Endothelial cell (in vitro differentiated cells): ENCODE results near the gene ANKDD1B. TPM values are rescaled to one million over a fixed set of nuclear protein-coding genes. Genes with fewer than 3 reads are reported as not detected.

ENCODE experiments used
- DNase-seq: peaks from one replicate; pipeline ENCODE4 v3.0.0; 2021; ENCODE audit warnings: low spot score
- H3K27ac Mint-ChIP-seq: one replicate; pipeline ENCODE4 v1.8.0; 2021; ENCODE audit warnings: mixed read lengths, inconsistent platforms; ENCODE audit not compliant: unreplicated experiment
- H3K27me3 Mint-ChIP-seq: one replicate; pipeline ENCODE4 v1.8.0; 2021; ENCODE audit warnings: mild to moderate bottlenecking, moderate library complexity, mixed read lengths, inconsistent platforms; ENCODE audit not compliant: unreplicated experiment
- H3K36me3 Mint-ChIP-seq: one replicate; pipeline ENCODE4 v1.8.0; 2021; ENCODE audit warnings: mild to moderate bottlenecking, low read depth, mixed read lengths, inconsistent platforms; ENCODE audit not compliant: unreplicated experiment
- H3K4me1 Mint-ChIP-seq: one replicate; pipeline ENCODE4 v1.8.0; 2021; ENCODE audit warnings: mild to moderate bottlenecking, mixed read lengths, inconsistent platforms; ENCODE audit not compliant: unreplicated experiment
- H3K4me3 Mint-ChIP-seq: one replicate; pipeline ENCODE4 v1.8.0; 2021; ENCODE audit warnings: mild to moderate bottlenecking, mixed read lengths, inconsistent platforms; ENCODE audit not compliant: unreplicated experiment
- H3K9me3 Mint-ChIP-seq: one replicate; pipeline ENCODE4 v1.8.0; 2021; ENCODE audit warnings: mixed read lengths, inconsistent platforms; ENCODE audit not compliant: unreplicated experiment
- total RNA-seq: library from RNA; stranded (reverse); fragmentation: NEBNext Ultra II Directional; extraction: Animal tissue kit (Norgen Biotek cat#: 25700); gene quantifications from one replicate; pipeline ENCODE4 v1.2.1, GENCODE V29; 2021; ENCODE audit not compliant: unreplicated experiment
- TF ChIP-seq, protein P1 (sequence below): fragments of 200-600 bp; sonication (generic); IDR thresholded peaks from one replicate; pipeline ENCODE4 v1.5.0; 2021; ENCODE audit warnings: antibody characterized with exemption; ENCODE audit not compliant: unreplicated experiment

Gene ANKDD1B
- total RNA-seq, 1 donor from 2014 or later = 0.31 TPM

DNA sequence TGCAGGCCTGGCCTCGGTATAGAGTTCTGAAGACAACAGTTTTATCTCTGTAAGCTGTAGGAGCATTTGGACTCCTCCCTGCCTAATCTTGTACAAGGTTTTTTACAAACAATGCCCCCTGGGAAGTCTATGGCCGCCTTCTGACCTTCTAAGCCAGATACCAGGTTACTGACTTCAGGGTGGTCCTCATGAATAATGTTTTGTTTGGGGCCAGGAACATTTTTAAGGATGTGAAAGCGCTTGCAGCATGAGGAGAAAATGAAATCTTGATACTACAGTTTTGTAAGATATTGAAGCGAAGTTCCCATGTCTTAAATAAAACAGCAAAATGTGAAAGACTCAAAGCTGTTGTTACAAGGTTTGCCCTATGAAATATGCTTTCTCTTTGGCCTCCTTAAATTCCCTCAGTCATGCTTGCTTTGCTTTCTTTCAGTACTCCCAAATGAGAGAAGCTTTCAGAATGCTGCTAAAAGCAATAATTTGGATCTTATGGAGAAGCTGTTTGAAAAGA lies 5.2 kb downstream of the ANKDD1B start:
- TF ChIP-seq, protein P1, sequence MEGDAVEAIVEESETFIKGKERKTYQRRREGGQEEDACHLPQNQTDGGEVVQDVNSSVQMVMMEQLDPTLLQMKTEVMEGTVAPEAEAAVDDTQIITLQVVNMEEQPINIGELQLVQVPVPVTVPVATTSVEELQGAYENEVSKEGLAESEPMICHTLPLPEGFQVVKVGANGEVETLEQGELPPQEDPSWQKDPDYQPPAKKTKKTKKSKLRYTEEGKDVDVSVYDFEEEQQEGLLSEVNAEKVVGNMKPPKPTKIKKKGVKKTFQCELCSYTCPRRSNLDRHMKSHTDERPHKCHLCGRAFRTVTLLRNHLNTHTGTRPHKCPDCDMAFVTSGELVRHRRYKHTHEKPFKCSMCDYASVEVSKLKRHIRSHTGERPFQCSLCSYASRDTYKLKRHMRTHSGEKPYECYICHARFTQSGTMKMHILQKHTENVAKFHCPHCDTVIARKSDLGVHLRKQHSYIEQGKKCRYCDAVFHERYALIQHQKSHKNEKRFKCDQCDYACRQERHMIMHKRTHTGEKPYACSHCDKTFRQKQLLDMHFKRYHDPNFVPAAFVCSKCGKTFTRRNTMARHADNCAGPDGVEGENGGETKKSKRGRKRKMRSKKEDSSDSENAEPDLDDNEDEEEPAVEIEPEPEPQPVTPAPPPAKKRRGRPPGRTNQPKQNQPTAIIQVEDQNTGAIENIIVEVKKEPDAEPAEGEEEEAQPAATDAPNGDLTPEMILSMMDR = no peak
- H3K4me3 Mint-ChIP-seq = no peak overlapping the region
- no peaks in the 10 kb centered on the region for H3K36me3 Mint-ChIP-seq
- no peak overlapping the region for H3K27ac Mint-ChIP-seq
- H3K27me3 Mint-ChIP-seq = peaks cover 2% of the 10 kb centered on the region
- no peaks in the 10 kb centered on the region for H3K4me1 Mint-ChIP-seq
- H3K9me3 Mint-ChIP-seq = no peaks in the 10 kb centered on the region
- DNase-seq = no peak

DNA sequence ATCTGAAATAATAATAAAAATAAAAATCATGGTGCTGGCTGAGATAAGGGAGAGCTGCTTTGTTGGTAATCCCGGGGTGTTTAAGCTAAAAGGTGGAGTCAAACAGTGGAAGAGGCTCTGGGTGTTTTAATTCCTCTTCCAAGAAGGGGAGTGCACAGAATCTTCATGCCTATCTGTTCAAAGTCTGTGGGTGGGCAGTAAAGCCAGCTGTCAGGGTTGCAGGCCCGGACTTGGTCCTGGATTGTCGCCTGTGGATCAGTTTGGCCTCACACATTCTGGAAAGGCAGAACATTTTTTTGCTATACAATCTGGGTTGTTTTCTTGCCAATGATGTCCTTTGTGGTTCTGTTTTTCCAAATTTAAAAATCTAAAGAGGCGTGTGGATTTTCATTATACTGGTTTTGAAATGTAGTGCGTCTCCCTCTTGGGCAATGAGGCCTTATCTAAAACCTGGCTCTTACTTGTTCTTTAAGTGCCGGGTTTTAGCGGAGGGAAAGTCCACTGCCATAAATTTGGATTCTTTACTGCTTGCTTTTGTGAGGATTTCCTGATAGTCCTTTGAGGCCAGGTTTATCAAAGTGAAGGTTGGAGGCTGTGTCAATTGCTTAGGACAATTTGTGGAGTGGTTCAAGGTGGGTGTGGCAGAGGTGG lies 5.8 kb downstream of the ANKDD1B start:
- Mint-ChIP-seq H3K27ac (no peak overlapping the region), H3K4me3 (no peak overlapping the region), H3K36me3 (no peaks in the 10 kb centered on the region), H3K4me1 (no peaks in the 10 kb centered on the region), H3K9me3 (no peaks in the 10 kb centered on the region), H3K27me3 (peaks cover 2% of the 10 kb centered on the region)
- DNase-seq = no peak
- TF ChIP-seq, protein P1 = no peak

GRCh38 chr5:75617736-75618352 lies 6.6 kb downstream of the ANKDD1B start:
- H3K9me3 Mint-ChIP-seq = no peaks in the 10 kb centered on the region
- no peak for DNase-seq
- H3K27me3 Mint-ChIP-seq = peaks cover 2% of the 10 kb centered on the region
- no peaks in the 10 kb centered on the region for H3K36me3 Mint-ChIP-seq
- H3K4me3 Mint-ChIP-seq = no peak overlapping the region
- H3K4me1 Mint-ChIP-seq = no peaks in the 10 kb centered on the region
- TF ChIP-seq, protein P1 = no peak
- no peak overlapping the region for H3K27ac Mint-ChIP-seq

DNA sequence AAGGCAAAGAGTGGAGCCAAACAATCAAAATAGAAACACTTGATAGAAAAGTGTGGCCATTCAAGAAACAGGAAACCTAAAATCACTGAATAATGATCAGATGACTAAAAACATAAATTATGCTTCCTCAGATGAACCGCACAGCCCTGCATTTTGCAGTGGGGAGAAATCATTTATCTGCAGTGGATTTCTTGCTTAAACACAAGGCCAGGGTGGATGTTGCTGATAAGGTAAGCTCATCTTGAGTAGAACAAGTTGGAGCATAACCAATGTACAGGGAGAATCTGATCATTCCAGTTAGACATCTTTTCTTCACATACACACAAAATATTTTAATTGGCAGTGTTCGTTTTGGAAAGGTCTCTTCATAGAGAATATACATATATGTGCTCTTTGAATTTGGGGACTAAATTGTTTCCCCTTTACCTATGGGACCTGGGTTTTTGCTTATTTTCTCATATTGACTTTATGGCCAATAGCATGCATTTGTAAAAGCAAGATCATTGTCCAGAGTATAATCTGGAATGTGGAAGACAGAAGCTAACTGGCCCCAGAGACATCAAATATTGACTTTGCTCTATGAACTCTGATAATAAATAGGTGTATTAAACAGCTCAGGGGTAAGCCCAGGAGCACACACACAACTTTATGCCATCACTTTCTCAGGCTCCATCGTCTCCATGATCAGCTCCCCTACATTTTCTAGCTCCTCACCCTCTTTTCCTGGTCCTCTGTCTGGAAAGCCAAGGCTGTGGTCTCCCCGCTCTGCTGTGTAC lies 9.1 kb downstream of the ANKDD1B start:
- H3K9me3 Mint-ChIP-seq = no peaks in the 10 kb centered on the region
- no peak overlapping the region for H3K27ac Mint-ChIP-seq
- no peaks in the 10 kb centered on the region for H3K27me3 Mint-ChIP-seq
- no peaks in the 10 kb centered on the region for H3K36me3 Mint-ChIP-seq
- peaks cover 12% of the 10 kb centered on the region for H3K4me1 Mint-ChIP-seq
- no peak overlapping the region for H3K4me3 Mint-ChIP-seq
- TF ChIP-seq, protein P1 = no peak
- no peak for DNase-seq
